ENCODE data around the gene ASIC2.

- TF ChIP-seq CTCF (IDR thresholded peaks at IDR 0.05) (no peak), ZFX (IDR thresholded peaks at IDR 0.05; ENCODE audit: borderline replicate concordance) (no peak)
Observed at GRCh38 chr17:33145941-33146340, 147.2 kb downstream of the ASIC2 start.
